Mucosa of stomach (tissue), 1 donor: ENCODE measurements around the gene MTSS2.

Source experiments
- H3K27me3 ChIP-seq: one replicate; pipeline ENCODE4 v1.7.0; 2013; ENCODE audit warnings: mild to moderate bottlenecking, low read length; ENCODE audit not compliant: control insufficient read depth, insufficient read depth
- H3K36me3 ChIP-seq: one replicate; pipeline ENCODE4 v1.7.0; 2013; ENCODE audit warnings: low read length; ENCODE audit not compliant: control insufficient read depth, insufficient read depth
- H3K4me1 ChIP-seq: one replicate; pipeline ENCODE4 v1.7.0; 2013; ENCODE audit warnings: mild to moderate bottlenecking, low read length; ENCODE audit not compliant: control insufficient read depth, insufficient read depth
- H3K4me3 ChIP-seq: one replicate; pipeline ENCODE4 v1.7.0; 2013; ENCODE audit warnings: low read length
- H3K9ac ChIP-seq: one replicate; pipeline ENCODE4 v1.7.0; 2013; ENCODE audit warnings: mild to moderate bottlenecking, low read length, moderate library complexity
- H3K9me3 ChIP-seq: one replicate; pipeline ENCODE4 v1.7.0; 2013; ENCODE audit warnings: mild to moderate bottlenecking, low read length, moderate library complexity; ENCODE audit not compliant: control insufficient read depth
- donor health status: Pancreatic carcinoma.

Gene MTSS2

GRCh38 chr16:70656065-70656711 lies 29.7 kb downstream of the MTSS2 start:
- H3K9ac ChIP-seq: no peak overlapping the region
- H3K4me1 ChIP-seq: peaks cover 6% of the 10 kb centered on the region
- no peaks in the 10 kb centered on the region for H3K9me3 ChIP-seq
- no peaks in the 10 kb centered on the region for H3K36me3 ChIP-seq
- H3K4me3 ChIP-seq: no peak overlapping the region
- no peaks in the 10 kb centered on the region for H3K27me3 ChIP-seq

- Histone ChIP-seq H3K9me3 (no peaks in the 10 kb centered on the region), H3K4me1 (peaks cover 6% of the 10 kb centered on the region), H3K27me3 (no peaks in the 10 kb centered on the region), H3K9ac (peak overlapping the region; percentile 32), H3K4me3 (no peak overlapping the region), H3K36me3 (no peaks in the 10 kb centered on the region)
Measured at GRCh38 chr16:70653809-70654771, 31.8 kb downstream of the MTSS2 start.

- H3K36me3 ChIP-seq: no peaks in the 10 kb centered on the region
- no peaks in the 10 kb centered on the region for H3K27me3 ChIP-seq
- no peak overlapping the region for H3K9ac ChIP-seq
- no peaks in the 10 kb centered on the region for H3K9me3 ChIP-seq
- no peak overlapping the region for H3K4me3 ChIP-seq
- H3K4me1 ChIP-seq: peaks cover 6% of the 10 kb centered on the region
Measured at GRCh38 chr16:70653406-70653805, 32.4 kb downstream of the MTSS2 start.

- H3K27me3 ChIP-seq: no peaks in the 10 kb centered on the region
- H3K4me3 ChIP-seq: no peak overlapping the region
- no peaks in the 10 kb centered on the region for H3K36me3 ChIP-seq
- no peaks in the 10 kb centered on the region for H3K9me3 ChIP-seq
- H3K9ac ChIP-seq: no peak overlapping the region
- H3K4me1 ChIP-seq: peaks cover 6% of the 10 kb centered on the region
Measured at GRCh38 chr16:70652322-70652721, 33.5 kb downstream of the MTSS2 start.

DNA sequence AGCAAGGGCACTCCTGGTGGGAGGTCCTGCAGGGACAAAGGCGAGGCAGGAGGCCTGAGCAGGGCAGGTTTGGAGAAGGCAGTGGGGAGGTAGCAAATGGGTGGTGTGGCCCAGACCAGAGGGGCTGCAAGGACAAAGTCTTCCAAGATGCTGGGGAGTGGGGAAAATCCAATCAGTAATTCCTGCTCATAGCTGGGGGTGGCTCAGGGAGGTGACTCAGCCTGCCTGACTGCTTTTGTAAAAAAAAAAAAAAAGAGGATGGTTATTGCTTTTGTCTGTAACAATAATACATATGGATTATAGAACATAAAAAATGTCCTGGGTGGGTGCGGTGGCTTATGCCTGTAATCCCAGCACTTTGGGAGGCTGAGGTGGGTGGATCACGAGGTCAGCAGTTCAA lies 34.3 kb downstream of the MTSS2 start:
- Histone ChIP-seq H3K4me3 (no peak overlapping the region), H3K36me3 (no peaks in the 10 kb centered on the region), H3K27me3 (no peaks in the 10 kb centered on the region), H3K9ac (no peak overlapping the region), H3K4me1 (peaks cover 6% of the 10 kb centered on the region), H3K9me3 (no peaks in the 10 kb centered on the region)

GRCh38 chr16:70650216-70650615 lies 35.6 kb downstream of the MTSS2 start:
- H3K36me3 ChIP-seq: no peaks in the 10 kb centered on the region
- no peak overlapping the region for H3K9ac ChIP-seq
- H3K4me1 ChIP-seq: peaks cover 6% of the 10 kb centered on the region
- no peaks in the 10 kb centered on the region for H3K27me3 ChIP-seq
- H3K4me3 ChIP-seq: no peak overlapping the region
- no peaks in the 10 kb centered on the region for H3K9me3 ChIP-seq

DNA sequence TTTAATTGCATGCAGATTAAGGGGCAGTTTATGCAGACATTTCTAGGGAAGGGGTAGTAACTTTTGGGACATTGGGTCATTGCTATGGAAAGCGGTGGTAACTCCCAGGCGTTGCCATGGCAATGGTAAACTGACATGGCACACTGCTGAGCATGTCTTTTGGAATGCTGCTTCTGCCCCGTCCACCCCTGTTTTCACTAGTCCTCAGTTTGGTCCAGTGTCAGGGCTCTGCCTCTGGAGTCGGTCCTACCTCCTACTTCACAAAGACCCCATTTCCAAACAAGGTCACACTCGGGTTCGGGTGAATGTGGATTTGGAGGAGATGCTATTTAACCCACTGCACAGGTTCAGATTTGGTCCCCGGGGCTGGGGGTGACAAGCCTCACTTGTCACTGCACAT lies 36.6 kb downstream of the MTSS2 start:
- Histone ChIP-seq H3K4me3 (no peak overlapping the region), H3K27me3 (no peaks in the 10 kb centered on the region), H3K4me1 (peaks cover 6% of the 10 kb centered on the region), H3K9me3 (no peaks in the 10 kb centered on the region), H3K36me3 (no peaks in the 10 kb centered on the region), H3K9ac (no peak overlapping the region)

GRCh38 chr16:70648606-70649005 lies 37.2 kb downstream of the MTSS2 start:
- no peak overlapping the region for H3K4me3 ChIP-seq
- H3K9me3 ChIP-seq: no peaks in the 10 kb centered on the region
- no peaks in the 10 kb centered on the region for H3K36me3 ChIP-seq
- H3K9ac ChIP-seq: no peak overlapping the region
- no peaks in the 10 kb centered on the region for H3K4me1 ChIP-seq
- H3K27me3 ChIP-seq: no peaks in the 10 kb centered on the region

- H3K36me3 ChIP-seq: no peaks in the 10 kb centered on the region
- H3K4me3 ChIP-seq: no peak overlapping the region
- H3K27me3 ChIP-seq: no peaks in the 10 kb centered on the region
- H3K4me1 ChIP-seq: no peaks in the 10 kb centered on the region
- no peaks in the 10 kb centered on the region for H3K9me3 ChIP-seq
- H3K9ac ChIP-seq: no peak overlapping the region
Measured at GRCh38 chr16:70647441-70648359, 38.2 kb downstream of the MTSS2 start.

GRCh38 chr16:70646260-70647241 lies 39.3 kb downstream of the MTSS2 start, which contains the start of gene IL34:
Gene IL34 (plus strand): TSS chr16:70646559. CDS start chr16:70646948, 389 bp downstream.
- Histone ChIP-seq H3K4me3 (no peak within 1 kb of the TSS), H3K4me1 (no peaks in the 10 kb centered on the region), H3K9ac (no peak within 1 kb of the TSS), H3K27me3 (no peaks in the 10 kb centered on the region), H3K9me3 (no peaks in the 10 kb centered on the region), H3K36me3 (no peaks in the 10 kb centered on the region)
